ENCODE data around the gene ZMAT2.
"Not testable (repeated sequence)": the region's sequence is repeated elsewhere in the genome, so short reads cannot be mapped to it uniquely, and the experiment has no call there.

DNA sequence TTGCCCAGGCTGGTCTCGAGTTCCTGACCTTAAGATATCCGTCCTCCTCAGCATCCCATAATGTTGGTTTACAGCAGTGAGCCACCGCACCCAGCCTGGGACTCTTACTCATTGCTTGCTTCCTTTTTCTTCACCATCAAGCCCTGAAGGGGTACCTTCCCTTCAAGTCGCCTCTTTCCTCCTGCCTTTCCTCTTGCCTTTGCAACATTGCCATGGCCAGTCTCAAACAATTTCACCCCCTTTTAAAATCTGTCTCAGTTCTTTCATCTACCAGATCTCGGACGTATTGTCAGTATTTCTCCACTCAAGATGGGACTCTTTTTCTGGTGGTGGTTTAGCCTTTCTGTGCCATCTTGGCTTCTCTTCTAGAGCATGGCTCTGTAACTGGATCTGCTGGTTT, 20.5 kb downstream of the ZMAT2 start:
- TF ChIP-seq, protein P1, sequence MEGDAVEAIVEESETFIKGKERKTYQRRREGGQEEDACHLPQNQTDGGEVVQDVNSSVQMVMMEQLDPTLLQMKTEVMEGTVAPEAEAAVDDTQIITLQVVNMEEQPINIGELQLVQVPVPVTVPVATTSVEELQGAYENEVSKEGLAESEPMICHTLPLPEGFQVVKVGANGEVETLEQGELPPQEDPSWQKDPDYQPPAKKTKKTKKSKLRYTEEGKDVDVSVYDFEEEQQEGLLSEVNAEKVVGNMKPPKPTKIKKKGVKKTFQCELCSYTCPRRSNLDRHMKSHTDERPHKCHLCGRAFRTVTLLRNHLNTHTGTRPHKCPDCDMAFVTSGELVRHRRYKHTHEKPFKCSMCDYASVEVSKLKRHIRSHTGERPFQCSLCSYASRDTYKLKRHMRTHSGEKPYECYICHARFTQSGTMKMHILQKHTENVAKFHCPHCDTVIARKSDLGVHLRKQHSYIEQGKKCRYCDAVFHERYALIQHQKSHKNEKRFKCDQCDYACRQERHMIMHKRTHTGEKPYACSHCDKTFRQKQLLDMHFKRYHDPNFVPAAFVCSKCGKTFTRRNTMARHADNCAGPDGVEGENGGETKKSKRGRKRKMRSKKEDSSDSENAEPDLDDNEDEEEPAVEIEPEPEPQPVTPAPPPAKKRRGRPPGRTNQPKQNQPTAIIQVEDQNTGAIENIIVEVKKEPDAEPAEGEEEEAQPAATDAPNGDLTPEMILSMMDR (IDR thresholded peaks at IDR 0.05), result not testable (repeated sequence)
- not testable (repeated sequence) for TF ChIP-seq POLR2A (IDR thresholded peaks at IDR 0.05)

Data from heart left ventricle (tissue), 13 donors.